PC-3 (cell line): ENCODE results near the gene CACNA1S. TPM values are rescaled to one million over a fixed set of nuclear protein-coding genes. Genes with fewer than 3 reads are reported as not detected.

ENCODE experiments used
- ATAC-seq: fragments of 200-7000 bp; cut with Tn5 transposase; 2 replicates; pipeline ENCODE4 v1.9.1; 2020; ENCODE audit warnings: mild to moderate bottlenecking, moderate library complexity
- BruUV-seq: library from RNA; stranded (reverse); fragments of 400-500 nt; replicated peaks from 2 replicates; lab custom pipeline; 2021; lab: Mats Ljungman, UMichigan
- CTCF ChIA-PET: fragments of 300-600 bp; sonication (Branson Sonifier 250); formaldehyde crosslinking; loops from one replicate; lab custom pipeline; 2022; ENCODE audit warnings: antibody characterized with exemption; lab: Charles Lee
- POLR2A ChIA-PET: fragments of 300-600 bp; sonication (Branson Sonifier 250); formaldehyde crosslinking; loops from one replicate; lab custom pipeline; 2022; ENCODE audit warnings: antibody characterized with exemption; ENCODE audit not compliant: unreplicated experiment; lab: Charles Lee
- DNase-seq: peaks from one replicate; pipeline ENCODE4 v3.0.0-alpha.2; 2015
- H2AFZ ChIP-seq: fragments of 300-600 bp; sonication (generic); 2 replicates; pipeline ENCODE4 v1.6.0; 2016; ENCODE audit warnings: antibody characterized with exemption, low read length
- H3F3A ChIP-seq: fragments of 300-600 bp; sonication (generic); one replicate; pipeline ENCODE4 v1.6.0; 2017; ENCODE audit warnings: antibody characterized with exemption, low read length, control low read depth, mild to moderate bottlenecking; ENCODE audit not compliant: unreplicated experiment
- H3K27ac ChIP-seq: fragments of 300-600 bp; sonication (generic); 2 replicates; pipeline ENCODE4 v1.5.1; 2016; ENCODE audit warnings: mild to moderate bottlenecking, low read length
- H3K27me3 ChIP-seq: fragments of 300-600 bp; sonication (generic); 2 replicates; pipeline ENCODE4 v1.6.1; 2016; ENCODE audit warnings: low read length, mixed read lengths
- H3K36me3 ChIP-seq: fragments of 300-600 bp; sonication (generic); 2 replicates; pipeline ENCODE4 v1.6.1; 2016; ENCODE audit warnings: low read depth, mixed run types, low read length, mixed read lengths
- H3K4me1 ChIP-seq: fragments of 300-600 bp; sonication (generic); 2 replicates; pipeline ENCODE4 v1.5.1; 2016; ENCODE audit warnings: low read length; ENCODE audit not compliant: insufficient read depth
- H3K4me2 ChIP-seq: fragments of 300-600 bp; sonication (generic); 2 replicates; pipeline ENCODE4 v1.6.0; 2016; ENCODE audit warnings: low read length
- H3K4me3 ChIP-seq: fragments of 300-600 bp; sonication (generic); 2 replicates; pipeline ENCODE4 v1.5.1; 2016; ENCODE audit warnings: mild to moderate bottlenecking, low read length, mixed read lengths
- H3K79me2 ChIP-seq: fragments of 300-600 bp; sonication (generic); 2 replicates; pipeline ENCODE4 v1.6.1; 2017; ENCODE audit warnings: low read length, mixed read lengths
- H3K9ac ChIP-seq: fragments of 300-600 bp; sonication (generic); 2 replicates; pipeline ENCODE4 v1.6.0; 2016; ENCODE audit warnings: mild to moderate bottlenecking, low read length
- H3K9me2 ChIP-seq: fragments of 300-600 bp; sonication (generic); replicated peaks from 2 replicates; pipeline ENCODE4 v1.6.1; 2016; ENCODE audit warnings: mixed run types, low read length, mixed read lengths
- H3K9me3 ChIP-seq: fragments of 300-600 bp; sonication (generic); 2 replicates; pipeline ENCODE4 v1.6.1; 2016; ENCODE audit warnings: low read length, mixed read lengths
- H4K20me1 ChIP-seq: fragments of 300-600 bp; sonication (generic); 2 replicates; pipeline ENCODE4 v1.6.1; 2016; ENCODE audit warnings: low read length, mixed read lengths
- CTCF ChIP-seq: fragments of 300-600 bp; sonication (generic); conservative IDR thresholded peaks from 2 replicates; pipeline ENCODE4 v1.5.1; 2017; ENCODE audit warnings: antibody characterized with exemption, low read depth, mild to moderate bottlenecking, low read length
- EZH2 ChIP-seq: fragments of 300-600 bp; sonication (generic); IDR thresholded peaks from one replicate; pipeline ENCODE4 v1.6.1; 2017; ENCODE audit warnings: antibody characterized with exemption, mild to moderate bottlenecking, low read length; ENCODE audit not compliant: unreplicated experiment
- EZH2phosphoT487 ChIP-seq: fragments of 300-600 bp; sonication (generic); IDR thresholded peaks from 2 replicates; pipeline ENCODE4 v1.6.1; 2018; ENCODE audit warnings: mild to moderate bottlenecking, antibody characterized with exemption, low read length, borderline replicate concordance
- intact Hi-C: fragments of 100-400 bp; cut with micrococcal nuclease; formaldehyde crosslinking; loops from 2 replicates; pipeline ENCODE4 v1.9.0; 2023
- total RNA-seq: library from RNA; depleted of rRNA; stranded (reverse); fragments of >200 nt; gene quantifications from 2 replicates; pipeline ENCODE4 v1.2.3, GENCODE V29; 2014

Gene CACNA1S
- total RNA-seq, 1 experiment from 2014 or later: not detected

- H3K4me3 ChIP-seq: no peak overlapping the region
- no peak for ATAC-seq
- ChIA-PET POLR2A (no interaction called here), CTCF (no interaction called here)
- H3K9me3 ChIP-seq: no peaks in the 10 kb centered on the region
- peaks cover 51% of the 10 kb centered on the region for H3K27me3 ChIP-seq
- H2AFZ ChIP-seq: no peak overlapping the region
- BruUV-seq: no TSS peak
- TF ChIP-seq EZH2: no peak
- no peak for TF ChIP-seq CTCF
- TF ChIP-seq EZH2phosphoT487: 0 out of 2 replicates have a peak, but pooled peaks have one; percentile 39
- H3K9ac ChIP-seq: no peak overlapping the region
- H3K9me2 ChIP-seq: no peaks in the 10 kb centered on the region
- no peaks in the 10 kb centered on the region for H4K20me1 ChIP-seq
- no peaks in the 10 kb centered on the region for H3K79me2 ChIP-seq
- peaks cover 8% of the 10 kb centered on the region for H3K4me1 ChIP-seq
- no peak for DNase-seq
- intact Hi-C loops: no loop called here
- no peak overlapping the region for H3K4me2 ChIP-seq
- no peaks in the 10 kb centered on the region for H3F3A ChIP-seq
- no peaks in the 10 kb centered on the region for H3K36me3 ChIP-seq
- H3K27ac ChIP-seq: no peak overlapping the region
Observed at GRCh38 chr1:201022820-201023516, 89.3 kb downstream of the CACNA1S start.

- ChIA-PET POLR2A (no interaction called here), CTCF (no interaction called here)
- DNase-seq (no peak), ATAC-seq (no peak)
- Histone ChIP-seq H3K4me3 (no peak overlapping the region), H3K79me2 (no peaks in the 10 kb centered on the region), H3K4me1 (peaks cover 8% of the 10 kb centered on the region), H3F3A (no peaks in the 10 kb centered on the region), H3K9me2 (no peaks in the 10 kb centered on the region), H3K9me3 (no peaks in the 10 kb centered on the region), H2AFZ (no peak overlapping the region), H3K36me3 (no peaks in the 10 kb centered on the region), H3K27ac (no peak overlapping the region), H4K20me1 (no peaks in the 10 kb centered on the region), H3K27me3 (peaks cover 47% of the 10 kb centered on the region), H3K9ac (no peak overlapping the region), H3K4me2 (no peak overlapping the region)
- BruUV-seq: no TSS peak
- intact Hi-C loops: no loop called here
- TF ChIP-seq EZH2: no peak
- TF ChIP-seq EZH2phosphoT487: no peak
Observed at GRCh38 chr1:201022493-201022819, 89.8 kb downstream of the CACNA1S start.

GRCh38 chr1:201021630-201022492 is 90.4 kb downstream of the CACNA1S start:
- peaks cover 48% of the 10 kb centered on the region for H3K27me3 ChIP-seq
- ChIA-PET CTCF (interaction anchor here (0.6 to 1.0 kb wide), 4 partner anchors 29 to 135 kb away, joined by 3 to 8 read pairs (median 4); no protein-coding TSS in a partner anchor), POLR2A (no interaction called here)
- no peaks in the 10 kb centered on the region for H3K36me3 ChIP-seq
- H3K9ac ChIP-seq: no peak overlapping the region
- intact Hi-C loops: no loop called here
- H4K20me1 ChIP-seq: no peaks in the 10 kb centered on the region
- H3K4me2 ChIP-seq: no peak overlapping the region
- H3K4me3 ChIP-seq: no peak overlapping the region
- no peak for ATAC-seq
- no peaks in the 10 kb centered on the region for H3F3A ChIP-seq
- no peaks in the 10 kb centered on the region for H3K79me2 ChIP-seq
- no peaks in the 10 kb centered on the region for H3K9me2 ChIP-seq
- TF ChIP-seq EZH2phosphoT487: no peak
- no peak for TF ChIP-seq CTCF
- no peak for TF ChIP-seq EZH2
- H3K4me1 ChIP-seq: peaks cover 8% of the 10 kb centered on the region
- H3K9me3 ChIP-seq: no peaks in the 10 kb centered on the region
- DNase-seq: no peak
- BruUV-seq: no TSS peak
- no peak overlapping the region for H3K27ac ChIP-seq
- H2AFZ ChIP-seq: no peak overlapping the region
